ENCODE measurements around the gene ZNF428.

- TF ChIP-seq, protein P1, sequence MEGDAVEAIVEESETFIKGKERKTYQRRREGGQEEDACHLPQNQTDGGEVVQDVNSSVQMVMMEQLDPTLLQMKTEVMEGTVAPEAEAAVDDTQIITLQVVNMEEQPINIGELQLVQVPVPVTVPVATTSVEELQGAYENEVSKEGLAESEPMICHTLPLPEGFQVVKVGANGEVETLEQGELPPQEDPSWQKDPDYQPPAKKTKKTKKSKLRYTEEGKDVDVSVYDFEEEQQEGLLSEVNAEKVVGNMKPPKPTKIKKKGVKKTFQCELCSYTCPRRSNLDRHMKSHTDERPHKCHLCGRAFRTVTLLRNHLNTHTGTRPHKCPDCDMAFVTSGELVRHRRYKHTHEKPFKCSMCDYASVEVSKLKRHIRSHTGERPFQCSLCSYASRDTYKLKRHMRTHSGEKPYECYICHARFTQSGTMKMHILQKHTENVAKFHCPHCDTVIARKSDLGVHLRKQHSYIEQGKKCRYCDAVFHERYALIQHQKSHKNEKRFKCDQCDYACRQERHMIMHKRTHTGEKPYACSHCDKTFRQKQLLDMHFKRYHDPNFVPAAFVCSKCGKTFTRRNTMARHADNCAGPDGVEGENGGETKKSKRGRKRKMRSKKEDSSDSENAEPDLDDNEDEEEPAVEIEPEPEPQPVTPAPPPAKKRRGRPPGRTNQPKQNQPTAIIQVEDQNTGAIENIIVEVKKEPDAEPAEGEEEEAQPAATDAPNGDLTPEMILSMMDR (conservative IDR thresholded peaks at IDR 0.05; ENCODE audit: low read depth, low read length), result no peak
- no peak for TF ChIP-seq EZH2 (IDR thresholded peaks at IDR 0.05; ENCODE audit: low read length, unreplicated experiment)
- no peak for TF ChIP-seq EZH2phosphoT487 (IDR thresholded peaks at IDR 0.05; ENCODE audit: borderline replicate concordance, low read length)
These were observed 23.2 kb downstream of the ZNF428 start, which contains the start of the genes IRGQ and ZNF576 for GRCh38 chr19:43595999-43596841.
